MCF 10A (cell line): ENCODE data around the gene GPR173. TPM values are rescaled to one million over a fixed set of nuclear protein-coding genes. Genes with fewer than 3 reads are reported as not detected.

ENCODE experiments used
- BruUV-seq: library from RNA; stranded (reverse); fragments of 400-500 nt; replicated peaks from 2 replicates; lab custom pipeline; 2021; lab: Mats Ljungman, UMichigan
- CTCF ChIA-PET: fragments of 300-600 bp; sonication (Branson Sonifier 250); formaldehyde crosslinking; extraction: SDS; loops from one replicate; lab custom pipeline; 2021; ENCODE audit warnings: antibody characterized with exemption, inconsistent platforms; lab: Yijun Ruan, JAX
- POLR2A ChIA-PET: fragments of 300-600, 350-650 bp; sonication (Branson Sonifier 250); formaldehyde crosslinking; extraction: SDS; loops from one replicate; lab custom pipeline; 2020; ENCODE audit warnings: antibody characterized with exemption, inconsistent platforms; lab: Yijun Ruan, JAX
- DNase-seq: peaks from one replicate; pipeline ENCODE4 v3.0.0-alpha.2; 2018; ENCODE audit not compliant: unreplicated experiment
- H3K27ac Mint-ChIP-seq: one replicate; pipeline ENCODE4 v1.8.0; 2022; ENCODE audit warnings: mild to moderate bottlenecking, low read depth, mixed read lengths; ENCODE audit not compliant: unreplicated experiment
- H3K27me3 Mint-ChIP-seq: one replicate; pipeline ENCODE4 v1.8.0; 2022; ENCODE audit warnings: mixed read lengths; ENCODE audit not compliant: insufficient read depth, unreplicated experiment
- H3K36me3 Mint-ChIP-seq: one replicate; pipeline ENCODE4 v1.8.0; 2022; ENCODE audit warnings: mild to moderate bottlenecking, moderate library complexity, mixed read lengths; ENCODE audit not compliant: insufficient read depth, unreplicated experiment
- H3K4me1 Mint-ChIP-seq: one replicate; pipeline ENCODE4 v1.8.0; 2022; ENCODE audit warnings: mixed read lengths; ENCODE audit not compliant: insufficient read depth, unreplicated experiment
- H3K4me3 Mint-ChIP-seq: one replicate; pipeline ENCODE4 v1.8.0; 2022; ENCODE audit warnings: mild to moderate bottlenecking, moderate library complexity, mixed read lengths; ENCODE audit not compliant: unreplicated experiment
- H3K9me3 Mint-ChIP-seq: one replicate; pipeline ENCODE4 v1.8.0; 2022; ENCODE audit warnings: mixed read lengths; ENCODE audit not compliant: unreplicated experiment
- CTCF ChIP-seq: fragments of 200-600 bp; IDR thresholded peaks from one replicate; pipeline ENCODE4 v1.8.0; 2022; ENCODE audit warnings: antibody characterized with exemption, mild to moderate bottlenecking; ENCODE audit not compliant: unreplicated experiment
- intact Hi-C: fragments of 100-400 bp; cut with micrococcal nuclease; formaldehyde crosslinking; loops from 2 replicates; pipeline ENCODE4 v1.14.1; 2022
- total RNA-seq: library from RNA; stranded (reverse); gene quantifications from 2 replicates; pipeline ENCODE4 v1.2.3, GENCODE V29; 2022

GPR173 gene
- total RNA-seq, 1 experiment from 2014 or later = 1.3 TPM

GRCh38 chrX:53071604-53072417, 23.2 kb downstream of the GPR173 start:
- intact Hi-C loops = loop anchor here (1.0 to 5.0 kb wide), 3 partner anchors 17 to 150 kb away; no protein-coding TSS in a partner anchor
- H3K9me3 Mint-ChIP-seq = no peaks in the 10 kb centered on the region
- H3K4me3 Mint-ChIP-seq = peak overlapping the region; percentile 38
- CTCF ChIA-PET = interaction anchor here (0.5 to 3.3 kb wide), 17 partner anchors 10 to 1350 kb away, joined by 3 to 34 read pairs (median 4); partner anchors contain the start of gene TSPYL2
- H3K27ac Mint-ChIP-seq = peak overlapping the region; percentile 2
- no peaks in the 10 kb centered on the region for H3K36me3 Mint-ChIP-seq
- peaks cover 13% of the 10 kb centered on the region for H3K4me1 Mint-ChIP-seq
- POLR2A ChIA-PET = interaction anchor here (0.6 to 4.1 kb wide), 6 partner anchors 10 to 153 kb away, joined by 3 to 56 read pairs (median 8); partner anchors contain the start of genes KDM5C and TSPYL2
- TF ChIP-seq CTCF = peak; percentile 77
- BruUV-seq = no TSS peak
- peak; percentile 86 for DNase-seq
- peaks cover 71% of the 10 kb centered on the region for H3K27me3 Mint-ChIP-seq

DNA sequence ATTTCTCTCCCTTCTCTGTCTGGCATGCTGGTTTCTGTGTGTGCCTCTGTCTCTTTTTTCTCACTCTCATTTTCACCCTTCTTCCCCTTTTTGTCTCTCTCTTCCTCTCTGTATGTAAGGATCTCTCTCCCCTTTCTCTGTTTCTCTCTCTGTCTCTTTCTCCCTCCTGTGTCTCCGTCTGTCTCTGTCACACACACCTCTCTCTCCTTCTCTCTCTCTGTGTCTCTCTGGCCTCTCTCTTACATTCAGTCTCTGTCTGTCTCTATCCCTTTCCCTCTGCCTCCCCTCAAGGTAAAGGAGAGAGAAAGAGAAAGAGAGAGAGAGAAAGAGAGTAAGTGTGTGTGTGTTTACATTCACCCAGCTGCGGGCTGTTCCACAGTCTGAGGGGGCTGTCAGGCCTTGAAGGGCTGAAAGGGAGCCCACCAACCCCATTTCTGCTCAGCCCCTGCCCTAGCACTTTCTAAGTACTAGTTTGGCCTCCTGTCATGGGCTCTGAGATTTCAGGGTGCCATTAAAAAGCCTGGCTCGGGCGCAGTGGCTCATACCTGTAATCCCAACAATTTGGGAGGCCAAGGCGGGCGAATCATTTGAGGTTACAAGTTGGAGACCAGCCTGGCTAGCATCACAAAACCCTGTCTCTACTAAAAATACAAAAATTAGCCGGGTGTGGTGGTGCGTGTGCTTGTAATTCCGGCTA, 24.0 kb downstream of the GPR173 start:
- peak overlapping the region; percentile 2 for H3K27ac Mint-ChIP-seq

DNA sequence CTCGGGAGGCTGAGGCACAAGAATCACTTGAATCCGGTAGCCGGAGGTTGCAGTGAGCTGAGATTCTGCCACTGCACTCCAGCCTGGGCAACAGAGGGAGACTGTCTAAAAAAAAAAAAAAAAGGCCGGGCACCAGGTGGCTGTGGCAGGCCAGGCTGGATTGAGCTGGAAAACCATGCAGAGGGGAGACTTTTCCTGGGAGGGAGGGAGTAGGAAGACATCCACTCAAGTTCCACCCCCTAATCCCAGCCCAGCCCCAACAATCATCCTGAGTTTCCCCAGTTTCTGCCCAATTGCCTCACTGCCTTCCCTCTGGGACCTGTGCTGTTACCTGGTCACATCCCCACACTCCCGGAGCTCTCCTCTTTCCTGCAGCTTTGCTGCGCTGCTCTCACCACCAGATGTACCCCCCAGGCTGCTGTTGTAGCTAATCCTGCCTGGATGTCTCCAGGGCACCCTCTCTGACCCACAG, 24.6 kb downstream of the GPR173 start:
- no peak overlapping the region for H3K27ac Mint-ChIP-seq
- BruUV-seq = no TSS peak
- intact Hi-C loops = loop anchor here (5.0 kb wide), 1 partner anchor 149 kb away; no protein-coding TSS in a partner anchor

More for the DNA sequence above, 24.0 kb downstream of the GPR173 start:
- Mint-ChIP-seq H3K4me3 (peak overlapping the region; percentile 38), H3K4me1 (peaks cover 13% of the 10 kb centered on the region), H3K27me3 (peaks cover 67% of the 10 kb centered on the region), H3K9me3 (no peaks in the 10 kb centered on the region), H3K36me3 (no peaks in the 10 kb centered on the region)
- no TSS peak for BruUV-seq
- POLR2A ChIA-PET = interaction anchor here (0.8 to 4.1 kb wide), 6 partner anchors 10 to 152 kb away, joined by 3 to 56 read pairs (median 8); partner anchors contain the start of genes KDM5C and TSPYL2
- peak; percentile 22 for DNase-seq
- no peak for TF ChIP-seq CTCF
- intact Hi-C loops = loop anchor here (5.0 kb wide), 1 partner anchor 150 kb away; no protein-coding TSS in a partner anchor
- CTCF ChIA-PET = interaction anchor here (0.5 to 3.3 kb wide), 16 partner anchors 9 to 1349 kb away, joined by 3 to 34 read pairs (median 4); partner anchors contain the start of gene TSPYL2

More for the DNA sequence above, 24.6 kb downstream of the GPR173 start:
- TF ChIP-seq CTCF = no peak
- ChIA-PET CTCF (interaction anchor here (0.6 to 3.3 kb wide), 6 partner anchors 9 to 200 kb away, joined by 3 to 34 read pairs (median 8); partner anchors contain the start of gene TSPYL2), POLR2A (interaction anchor here (1.0 to 4.1 kb wide), 4 partner anchors 9 to 152 kb away, joined by 3 to 56 read pairs (median 26); partner anchors contain the start of genes KDM5C and TSPYL2)
- Mint-ChIP-seq H3K4me3 (no peak overlapping the region), H3K9me3 (no peaks in the 10 kb centered on the region), H3K36me3 (no peaks in the 10 kb centered on the region), H3K4me1 (peaks cover 13% of the 10 kb centered on the region), H3K27me3 (peaks cover 72% of the 10 kb centered on the region)
- DNase-seq = peak; percentile 56
